Uterus (tissue), 4 donors: ENCODE measurements around the gene ABI2. TPM values are rescaled to one million over a fixed set of nuclear protein-coding genes. Genes with fewer than 3 reads are reported as not detected.

Experiments
- DNase-seq, 2 donors: peaks; one replicate each; pipeline ENCODE4 v3.0.0-alpha.2; 2019 to 2020
- H3K27ac ChIP-seq, 2 donors: fragments of 200-600 bp; sonication (generic); 1 replicate in 1 of 2; 2 replicates in 1 of 2; pipeline ENCODE4 v1.5.1; 2016 to 2018
- H3K27me3 ChIP-seq, 2 donors: fragments of 200-600 bp; sonication (generic); one replicate each; pipeline ENCODE4 v1.5.1; 2018 to 2019; ENCODE audit warnings: control low read depth in 1 of 2
- H3K36me3 ChIP-seq, 2 donors: fragments of 200-600 bp; sonication (generic); one replicate each; pipeline ENCODE4 v1.5.1; 2019; ENCODE audit warnings: control low read depth in 1 of 2
- H3K4me1 ChIP-seq, 2 donors: fragments of 200-600 bp; sonication (generic); one replicate each; pipeline ENCODE4 v1.5.1; 2018 to 2019; ENCODE audit warnings: control low read depth in 1 of 2
- H3K4me3 ChIP-seq, 2 donors: fragments of 200-600 bp; sonication (generic); 1 replicate in 1 of 2; 2 replicates in 1 of 2; pipeline ENCODE4 v1.5.1; 2018 to 2019; ENCODE audit warnings: mild to moderate bottlenecking in 1 of 2
- H3K9me3 ChIP-seq, 2 donors: fragments of 200-600 bp; sonication (generic); one replicate each; pipeline ENCODE4 v1.5.1; 2019; ENCODE audit warnings: control low read depth in 1 of 2
- CTCF ChIP-seq, 4 experiments: fragments of 200-600 bp in 2 of 4; fragments of 450-650 bp in 2 of 4; sonication (generic) in 2 of 4; IDR thresholded peaks; one replicate each; pipeline ENCODE4 v1.5.1; 2016 to 2019; ENCODE audit warnings: antibody characterized with exemption in 4 of 4, mild to moderate bottlenecking in 2 of 4, moderate library complexity in 1 of 4
- POLR2A ChIP-seq, 2 donors: fragments of 450-650 bp; IDR thresholded peaks; one replicate each; pipeline ENCODE4 v1.6.1; 2016; ENCODE audit warnings: antibody characterized with exemption in 2 of 2, mild to moderate bottlenecking in 1 of 2, moderate library complexity in 1 of 2
- intact Hi-C: fragments of 100-400 bp; cut with DNase I; formaldehyde crosslinking; loops from one replicate; pipeline ENCODE4 v1.15.1; 2023; ENCODE audit warnings: low total_unique reads
- total RNA-seq, 4 donors: library from RNA; depleted of rRNA in 3 of 4; stranded (reverse); fragments of >200 nt in 3 of 4; gene quantifications; one replicate each; pipeline versions ENCODE4 v1.1.0 to v1.2.4, GENCODE V29; 2014 to 2023
- donor health status: DM: yes; HTN: yes; CAD: no.

Gene ABI2
- total RNA-seq, 4 donors from 2014 or later: 29.4 to 102 (median 78.6) TPM

GRCh38 chr2:203461746-203462145 is 133.6 kb downstream of the ABI2 start:
- Histone ChIP-seq H3K4me3 (no peak overlapping the region), H3K36me3 (no peaks in the 10 kb centered on the region), H3K27me3 (no peaks in the 10 kb centered on the region), H3K27ac (no peak overlapping the region), H3K4me1 (no peaks in the 10 kb centered on the region), H3K9me3 (no peaks in the 10 kb centered on the region)
- DNase-seq: no peak
- intact Hi-C loops: no loop called here
- TF ChIP-seq CTCF (IDR thresholded peaks at IDR 0.05) (no peak), POLR2A (IDR thresholded peaks at IDR 0.05) (no peak)

GRCh38 chr2:203462308-203462707 is 134.1 kb downstream of the ABI2 start:
- no peak overlapping the region for H3K4me3 ChIP-seq
- no peaks in the 10 kb centered on the region for H3K4me1 ChIP-seq
- no peak for DNase-seq
- intact Hi-C loops: no loop called here
- H3K27me3 ChIP-seq: no peaks in the 10 kb centered on the region
- no peaks in the 10 kb centered on the region for H3K36me3 ChIP-seq
- TF ChIP-seq CTCF (IDR thresholded peaks at IDR 0.05): no peak
- TF ChIP-seq POLR2A (IDR thresholded peaks at IDR 0.05): no peak
- no peak overlapping the region for H3K27ac ChIP-seq
- no peaks in the 10 kb centered on the region for H3K9me3 ChIP-seq

GRCh38 chr2:203463266-203463678 is 135.1 kb downstream of the ABI2 start:
- Histone ChIP-seq H3K9me3 (no peaks in the 10 kb centered on the region), H3K4me1 (no peaks in the 10 kb centered on the region), H3K36me3 (no peaks in the 10 kb centered on the region), H3K27me3 (no peaks in the 10 kb centered on the region), H3K4me3 (no peak overlapping the region), H3K27ac (no peak overlapping the region)
- no peak for DNase-seq
- TF ChIP-seq POLR2A (IDR thresholded peaks at IDR 0.05): no peak
- no peak for TF ChIP-seq CTCF (IDR thresholded peaks at IDR 0.05)
- intact Hi-C loops: no loop called here

GRCh38 chr2:203469546-203469945 is 141.4 kb downstream of the ABI2 start:
- Histone ChIP-seq H3K4me3 (no peak overlapping the region), H3K36me3 (no peaks in the 10 kb centered on the region), H3K27me3 (no peaks in the 10 kb centered on the region), H3K4me1 (no peaks in the 10 kb centered on the region), H3K27ac (no peak overlapping the region), H3K9me3 (no peaks in the 10 kb centered on the region)
- DNase-seq: no peak
- intact Hi-C loops: no loop called here
- TF ChIP-seq POLR2A (IDR thresholded peaks at IDR 0.05): no peak
- no peak for TF ChIP-seq CTCF (IDR thresholded peaks at IDR 0.05)

- H3K27me3 ChIP-seq: no peaks in the 10 kb centered on the region
- DNase-seq: no peak
- no peak overlapping the region for H3K27ac ChIP-seq
- intact Hi-C loops: no loop called here
- no peak for TF ChIP-seq CTCF (IDR thresholded peaks at IDR 0.05)
- TF ChIP-seq POLR2A (IDR thresholded peaks at IDR 0.05): no peak
- no peaks in the 10 kb centered on the region for H3K9me3 ChIP-seq
- no peaks in the 10 kb centered on the region for H3K36me3 ChIP-seq
- H3K4me1 ChIP-seq: no peaks in the 10 kb centered on the region
- H3K4me3 ChIP-seq: no peak overlapping the region
Measured at GRCh38 chr2:203470371-203470770, 142.2 kb downstream of the ABI2 start.
